HG02973 (cell line): Measurements from ENCODE around the gene KBTBD7.
A peak's percentile ranks its signal among the peaks of the same experiment; 100 is the strongest.

Experiments
- ATAC-seq: cut with Tn5 transposase; IDR thresholded peaks from one replicate; pipeline ENCODE4 v1.9.1; 2021; ENCODE audit warnings: moderate library complexity; ENCODE audit not compliant: unreplicated experiment

The KBTBD7 gene, protein sequence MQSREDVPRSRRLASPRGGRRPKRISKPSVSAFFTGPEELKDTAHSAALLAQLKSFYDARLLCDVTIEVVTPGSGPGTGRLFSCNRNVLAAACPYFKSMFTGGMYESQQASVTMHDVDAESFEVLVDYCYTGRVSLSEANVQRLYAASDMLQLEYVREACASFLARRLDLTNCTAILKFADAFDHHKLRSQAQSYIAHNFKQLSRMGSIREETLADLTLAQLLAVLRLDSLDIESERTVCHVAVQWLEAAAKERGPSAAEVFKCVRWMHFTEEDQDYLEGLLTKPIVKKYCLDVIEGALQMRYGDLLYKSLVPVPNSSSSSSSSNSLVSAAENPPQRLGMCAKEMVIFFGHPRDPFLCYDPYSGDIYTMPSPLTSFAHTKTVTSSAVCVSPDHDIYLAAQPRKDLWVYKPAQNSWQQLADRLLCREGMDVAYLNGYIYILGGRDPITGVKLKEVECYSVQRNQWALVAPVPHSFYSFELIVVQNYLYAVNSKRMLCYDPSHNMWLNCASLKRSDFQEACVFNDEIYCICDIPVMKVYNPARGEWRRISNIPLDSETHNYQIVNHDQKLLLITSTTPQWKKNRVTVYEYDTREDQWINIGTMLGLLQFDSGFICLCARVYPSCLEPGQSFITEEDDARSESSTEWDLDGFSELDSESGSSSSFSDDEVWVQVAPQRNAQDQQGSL

DNA sequence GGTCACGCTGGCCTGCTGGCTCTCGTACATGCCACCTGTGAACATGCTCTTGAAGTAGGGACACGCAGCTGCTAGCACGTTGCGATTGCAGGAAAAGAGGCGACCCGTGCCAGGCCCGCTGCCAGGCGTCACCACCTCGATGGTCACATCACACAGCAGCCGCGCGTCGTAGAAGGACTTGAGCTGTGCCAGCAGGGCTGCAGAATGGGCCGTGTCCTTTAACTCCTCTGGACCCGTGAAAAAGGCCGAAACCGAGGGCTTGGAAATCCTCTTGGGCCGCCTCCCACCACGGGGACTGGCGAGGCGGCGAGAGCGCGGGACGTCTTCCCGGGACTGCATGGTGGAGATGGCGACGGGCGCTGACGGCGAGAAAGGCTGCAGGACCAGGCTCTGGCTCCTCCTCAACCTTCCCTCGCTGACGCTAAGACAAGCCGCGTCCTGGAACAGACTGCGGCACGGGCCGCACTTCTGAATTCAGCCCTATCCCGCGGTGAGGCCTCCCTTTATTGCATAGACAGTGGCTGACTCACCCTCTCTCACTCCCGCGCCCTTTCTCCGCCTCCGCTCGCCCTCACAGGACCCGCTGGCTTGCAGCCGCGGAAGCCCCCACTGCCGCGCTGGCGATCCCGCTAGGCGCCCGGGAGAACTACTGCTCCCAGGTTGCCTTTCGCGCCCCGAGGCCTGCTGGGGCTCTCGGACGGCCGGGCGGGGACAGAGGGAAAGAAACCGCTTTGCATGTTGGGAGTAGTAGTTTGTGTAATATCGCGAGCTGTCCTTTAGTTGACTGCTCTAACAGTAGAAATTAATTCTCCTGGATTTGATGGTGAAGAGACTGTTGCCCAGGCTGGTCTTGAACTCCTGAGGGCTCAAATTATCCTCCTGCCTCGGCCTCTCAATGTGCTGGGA lies at the start of gene KBTBD7:
TSS of gene KBTBD7 (minus strand) at position 651 of the 906 bp plus-strand sequence. CDS start at position 339, 312 bp downstream.
- ATAC-seq = peak; percentile 93

DNA sequence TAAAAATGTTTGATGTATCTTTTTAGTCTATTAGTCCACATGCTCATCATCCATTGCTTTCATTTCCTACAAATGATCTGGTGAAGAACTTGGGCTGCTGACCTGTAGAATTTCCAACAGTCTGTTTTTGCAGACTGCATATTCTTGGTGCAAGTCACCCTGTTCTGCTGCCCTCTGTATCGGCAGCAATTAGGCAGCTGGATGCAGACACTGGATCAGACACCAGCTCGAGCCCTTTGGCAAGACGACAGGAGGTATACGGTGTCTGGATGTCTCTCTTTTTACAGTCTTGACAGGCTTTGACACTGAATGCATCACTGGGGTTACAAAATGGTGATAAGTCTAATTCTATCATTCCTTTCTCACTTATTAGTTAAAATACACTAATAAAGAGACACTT lies 47.3 kb upstream of the KBTBD7 start:
- ATAC-seq = no peak

DNA sequence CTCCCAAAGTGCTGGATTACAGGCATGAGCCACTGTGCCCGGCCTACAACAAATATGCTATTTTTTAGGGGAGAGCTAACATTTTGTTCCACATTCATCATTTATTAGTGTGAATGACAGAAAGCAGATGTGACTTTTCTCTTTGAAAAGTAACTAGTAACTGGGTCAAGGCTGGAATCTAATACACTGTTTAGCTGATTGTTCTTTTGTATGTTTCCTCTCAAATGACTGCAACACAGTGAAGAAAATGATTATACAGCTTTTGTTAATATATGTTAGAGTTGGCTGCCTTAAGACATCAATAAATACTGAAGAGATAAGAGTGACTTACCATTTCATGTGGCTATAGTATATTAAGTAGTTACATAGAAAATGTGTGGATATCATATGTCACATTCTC lies 42.0 kb upstream of the KBTBD7 start:
- ATAC-seq = no peak

DNA sequence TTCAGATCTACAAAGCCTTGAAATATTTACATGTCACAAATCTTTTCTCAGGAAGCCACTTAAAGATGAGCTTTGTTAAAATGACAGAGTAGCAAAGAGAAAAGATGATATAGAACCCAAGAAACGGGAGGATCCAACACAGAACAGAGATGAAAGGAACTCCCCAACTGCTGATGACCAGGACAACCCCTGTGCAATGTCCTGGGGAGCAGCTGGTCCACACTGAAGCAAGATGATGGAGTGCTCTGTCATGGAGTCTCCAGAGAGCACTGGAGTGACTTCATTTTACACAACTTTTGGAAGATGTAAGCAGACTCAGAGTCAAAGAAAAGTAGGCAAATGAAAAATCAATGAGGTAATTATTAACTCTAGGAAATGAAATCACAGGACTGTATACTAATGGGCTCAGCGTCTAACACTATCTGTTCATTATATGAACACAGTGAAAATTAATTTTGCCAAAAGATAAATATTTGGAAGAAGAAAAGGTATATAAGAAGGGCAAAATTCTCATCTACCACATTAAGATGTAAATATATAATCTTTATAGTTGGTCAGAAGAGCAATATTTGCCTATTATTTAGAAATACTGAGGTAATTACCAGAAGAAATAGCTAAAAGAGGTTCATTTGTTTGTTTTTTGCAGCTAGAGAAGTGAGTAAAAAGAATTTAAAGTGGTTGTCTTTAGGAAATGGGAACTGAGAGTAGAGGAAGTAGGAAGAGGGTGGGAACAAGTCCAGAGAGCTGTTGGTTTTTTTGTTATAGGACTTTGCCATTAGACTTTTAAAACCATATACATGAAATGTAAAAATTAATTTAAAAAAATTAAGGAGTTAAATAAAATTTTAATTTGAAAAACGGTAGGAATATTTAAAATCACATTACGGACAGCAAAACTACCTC lies 38.5 kb upstream of the KBTBD7 start:
- no peak for ATAC-seq

DNA sequence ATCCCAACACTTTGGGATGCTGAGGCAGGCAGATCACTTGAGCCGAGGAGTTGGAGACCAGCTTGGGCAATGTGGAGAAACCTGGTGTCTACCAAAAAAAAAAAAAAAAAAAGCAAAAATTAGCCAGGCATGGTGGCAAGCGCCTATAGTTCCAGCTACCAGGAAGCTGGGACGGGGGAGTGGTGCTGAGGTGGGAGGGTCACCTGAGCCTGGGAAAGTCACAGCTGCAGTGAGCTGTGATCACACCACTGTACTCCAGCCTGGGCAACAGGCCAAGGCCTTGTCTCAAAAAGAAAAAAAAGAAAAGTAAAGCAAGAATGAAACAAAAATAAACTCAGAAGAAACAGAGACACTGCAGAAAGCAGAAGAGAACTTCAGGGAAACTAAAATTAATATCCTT lies 37.4 kb upstream of the KBTBD7 start:
- no peak for ATAC-seq

DNA sequence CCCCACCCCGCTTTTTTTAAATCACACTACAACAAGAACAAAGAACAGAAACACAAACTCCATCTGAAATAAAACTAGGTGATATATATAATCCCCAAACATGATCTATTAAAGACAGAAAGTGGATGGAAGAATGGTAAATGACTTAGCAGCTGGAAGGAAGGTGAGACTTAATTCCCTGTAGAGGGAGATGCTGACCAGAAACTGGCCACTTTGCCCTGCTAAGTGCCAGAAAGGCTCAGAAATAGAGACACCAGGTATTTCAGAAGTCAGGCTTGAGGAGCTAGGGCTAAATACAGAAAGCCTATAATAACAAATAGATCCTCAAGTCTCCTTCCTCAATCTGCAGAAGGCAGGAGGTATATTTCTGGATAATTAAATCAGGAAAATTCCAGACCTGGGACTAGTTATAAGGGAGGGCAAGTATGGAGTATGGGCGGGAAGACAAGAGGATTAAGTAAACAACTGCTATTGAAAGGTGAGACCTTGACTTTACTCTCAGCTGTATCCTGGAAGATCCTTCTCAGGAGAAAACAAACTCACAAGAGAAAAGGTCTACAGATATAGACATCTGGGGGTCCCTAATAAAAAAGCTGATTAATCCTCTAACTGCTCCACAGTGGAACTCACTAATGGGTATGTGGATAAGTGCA lies 36.8 kb upstream of the KBTBD7 start:
- no peak for ATAC-seq

DNA sequence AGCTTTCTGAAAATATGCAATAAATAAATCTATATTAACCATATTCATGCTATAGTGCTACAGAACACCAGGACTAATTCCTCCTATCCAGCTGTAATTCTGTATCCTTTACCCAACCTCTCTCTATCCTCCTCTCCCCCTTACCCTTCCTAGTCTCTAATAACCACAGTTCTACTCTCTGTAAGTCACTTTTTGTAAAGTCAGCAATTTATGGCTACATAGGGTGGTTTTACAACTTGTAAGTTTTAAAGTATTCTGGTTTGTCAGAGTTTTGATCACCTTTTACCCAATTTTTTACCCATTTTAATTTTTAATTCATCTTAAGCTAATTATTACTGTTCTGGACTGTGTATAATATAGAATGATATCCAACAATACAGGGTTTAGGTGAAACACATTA lies 35.0 kb upstream of the KBTBD7 start:
- ATAC-seq = no peak

DNA sequence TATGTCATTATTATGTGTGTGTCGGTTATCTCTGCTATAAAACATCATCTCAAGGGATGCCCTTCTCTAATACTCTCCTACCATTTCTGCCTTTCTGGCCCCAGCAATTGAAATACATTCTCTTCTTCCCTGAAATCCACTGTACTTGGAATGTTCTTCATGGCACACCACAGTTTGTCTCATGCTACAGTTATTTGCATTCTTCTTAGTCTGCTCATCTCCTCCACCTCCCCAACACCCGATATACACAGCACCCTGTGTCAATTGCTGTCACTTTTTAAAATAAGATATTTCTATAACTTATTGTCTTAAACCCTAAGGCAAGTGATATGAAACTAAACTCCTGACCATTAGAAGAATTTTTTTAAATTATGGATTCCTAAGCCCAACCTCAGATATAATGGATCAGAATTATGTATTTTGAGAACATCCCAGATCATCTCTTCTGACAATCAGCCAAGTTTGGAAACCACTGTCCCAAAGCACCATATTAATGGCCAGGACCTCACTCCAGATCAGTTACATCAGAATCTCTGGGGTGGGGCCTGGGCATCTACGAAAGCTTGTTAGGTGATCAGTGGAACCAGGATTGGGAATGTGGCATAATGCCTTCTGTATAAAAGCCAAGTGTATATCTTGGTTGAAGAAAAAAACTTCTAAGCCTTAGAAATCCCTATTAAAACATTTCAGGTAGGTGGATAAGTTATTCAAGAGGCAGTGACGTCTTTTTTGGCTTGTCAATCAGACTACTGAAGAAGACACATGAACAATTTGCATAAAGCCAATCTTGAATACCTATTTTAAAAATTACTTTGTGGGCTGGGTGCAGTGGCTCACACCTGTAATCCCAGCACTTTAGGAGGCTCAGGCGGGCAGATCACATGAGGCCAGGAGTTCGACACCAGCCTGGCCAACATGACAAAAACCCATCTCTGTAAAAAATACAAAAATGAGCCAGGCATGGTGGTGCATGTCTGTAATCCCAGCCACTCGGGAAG lies 30.0 kb upstream of the KBTBD7 start:
- no peak for ATAC-seq

DNA sequence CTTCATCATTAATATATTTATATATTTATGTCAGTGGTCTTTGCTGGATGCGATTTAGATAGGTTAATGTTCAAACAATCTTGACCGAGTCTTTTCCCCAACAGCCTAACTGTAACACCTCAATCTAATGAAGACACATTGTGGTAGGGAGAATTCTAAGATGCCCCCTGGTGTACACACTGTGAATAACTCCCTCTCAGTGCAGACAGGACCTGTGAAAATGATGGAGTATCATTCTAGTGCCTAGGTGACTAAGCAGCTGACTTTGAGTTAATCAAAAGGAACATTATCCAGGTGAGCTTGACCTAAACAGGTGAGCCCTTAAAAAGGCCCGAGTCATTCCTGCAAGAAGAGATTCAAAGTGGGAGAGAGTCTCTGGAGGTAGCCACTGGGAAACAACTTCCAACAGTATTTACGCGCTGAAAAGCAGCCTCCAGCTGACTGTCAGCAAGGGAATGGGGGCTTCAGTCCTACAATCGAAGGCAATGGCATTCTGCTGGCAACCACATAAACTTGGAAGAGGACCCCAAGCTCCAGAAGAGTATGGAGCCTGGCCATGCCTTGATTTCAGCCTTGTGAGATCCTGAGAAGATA lies 28.0 kb upstream of the KBTBD7 start:
- ATAC-seq = peak; percentile 89

DNA sequence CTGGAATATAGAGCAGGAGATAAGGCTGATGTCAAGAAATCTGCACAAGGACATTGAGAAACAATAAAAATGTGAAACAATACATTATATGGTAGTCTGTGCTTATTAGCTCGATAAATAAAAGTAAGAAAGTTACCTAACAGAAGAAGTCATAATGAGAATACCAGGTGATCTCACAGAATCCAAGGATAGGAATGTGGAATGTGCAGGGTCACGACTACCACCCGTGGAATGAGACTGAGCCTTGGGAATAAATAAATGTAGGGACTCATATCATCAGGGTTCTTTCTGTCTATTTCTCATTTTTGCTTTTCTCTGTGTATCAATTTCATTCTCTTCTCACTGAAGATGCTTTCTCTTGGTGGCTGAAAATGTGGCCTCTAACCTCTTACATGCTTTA lies 26.0 kb upstream of the KBTBD7 start:
- no peak for ATAC-seq

DNA sequence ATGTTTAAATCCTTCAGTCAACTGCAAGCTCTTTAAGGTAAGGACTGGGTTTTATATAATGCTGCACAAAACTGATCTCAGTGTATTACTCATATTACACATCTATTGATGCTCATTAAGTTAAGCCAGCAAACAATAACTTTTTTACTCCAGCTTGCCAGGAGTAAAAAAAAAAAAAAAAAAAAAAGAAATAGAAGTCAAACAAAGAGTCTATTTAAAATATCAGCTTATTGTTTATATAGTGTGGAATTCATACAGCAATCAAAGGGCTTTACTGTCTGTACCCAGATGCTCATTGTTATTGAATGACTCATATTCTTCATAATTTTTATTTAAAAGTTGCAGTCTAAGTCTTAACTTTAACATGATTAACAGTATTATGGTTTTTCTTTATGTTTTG lies 21.8 kb upstream of the KBTBD7 start:
- ATAC-seq = no peak

DNA sequence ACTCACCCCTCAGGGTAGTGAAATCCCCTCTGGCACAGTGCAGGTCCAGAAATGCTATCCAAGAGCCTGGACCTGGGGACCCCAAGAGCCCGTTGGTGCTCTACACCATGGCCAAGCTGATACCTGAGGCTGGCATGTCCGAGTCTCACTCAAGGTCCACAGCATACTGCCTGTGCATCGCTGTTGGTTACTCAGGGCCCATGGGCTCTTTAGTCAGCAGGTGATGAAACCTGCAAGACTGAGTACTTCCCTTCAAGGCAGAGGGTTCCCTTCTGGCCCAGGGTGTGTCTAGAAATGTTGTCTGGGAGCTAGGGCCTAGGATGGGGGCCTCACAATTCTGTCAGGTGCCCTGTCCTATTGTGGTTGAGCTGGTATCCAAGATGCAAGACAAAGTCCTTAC lies 19.6 kb upstream of the KBTBD7 start:
- ATAC-seq = no peak

DNA sequence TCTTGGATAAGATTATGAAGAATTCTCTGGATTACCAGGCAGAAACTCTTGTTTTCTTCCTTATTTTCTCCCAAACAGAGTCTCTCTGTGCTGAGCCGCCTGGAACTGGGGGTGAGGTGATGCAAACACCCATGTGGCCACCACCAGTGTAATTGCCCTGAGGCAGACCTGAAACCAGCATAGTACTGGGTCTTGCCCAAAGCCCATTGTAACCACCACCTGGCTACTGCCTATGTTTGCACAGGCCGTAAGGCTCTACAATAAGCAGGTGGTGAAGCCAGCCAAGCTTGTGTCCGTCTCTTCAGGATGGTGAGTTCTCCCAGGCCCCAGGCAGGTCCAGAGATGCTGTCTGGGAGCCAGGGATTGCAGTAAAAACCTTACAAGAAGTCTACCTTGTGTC lies 18.9 kb upstream of the KBTBD7 start:
- no peak for ATAC-seq

DNA sequence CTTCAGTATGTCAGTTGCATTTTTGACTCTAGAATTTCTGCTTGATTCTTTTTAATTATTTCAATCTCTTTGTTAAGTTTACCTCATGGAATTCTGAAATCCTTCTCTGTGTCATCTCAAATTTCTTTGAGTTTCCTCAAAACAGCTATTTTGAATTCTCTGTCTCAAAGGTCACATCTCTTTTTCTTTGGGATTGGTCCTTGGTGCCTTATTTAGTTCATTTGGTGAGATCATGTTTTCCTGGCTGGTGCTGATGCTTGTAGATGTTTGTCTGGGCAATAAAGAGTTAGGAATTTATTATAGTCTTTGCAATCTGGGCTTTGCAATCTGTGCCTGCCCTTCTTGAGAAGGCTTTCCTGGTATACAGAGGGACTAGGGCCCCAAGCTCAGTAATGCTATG lies 18.5 kb upstream of the KBTBD7 start:
- no peak for ATAC-seq

DNA sequence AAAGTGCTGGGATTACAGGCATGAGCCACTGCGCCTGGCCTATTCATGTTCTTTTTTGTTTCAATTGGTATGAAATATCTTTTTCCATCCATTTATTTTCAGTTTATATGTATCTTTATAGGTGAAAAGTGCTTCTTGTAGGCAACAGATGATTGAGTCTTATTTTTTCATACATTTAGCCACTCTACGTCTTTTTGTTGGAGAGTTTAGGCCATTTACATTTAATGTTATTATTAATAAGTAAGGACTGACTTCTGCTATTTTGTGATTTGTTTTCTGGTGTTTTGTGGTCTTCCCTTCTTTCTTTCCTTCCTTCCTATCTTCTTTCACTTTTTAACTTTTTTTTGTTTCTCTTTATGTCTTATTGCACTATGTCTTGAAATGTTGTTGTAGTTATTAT lies 16.7 kb upstream of the KBTBD7 start:
- no peak for ATAC-seq

DNA sequence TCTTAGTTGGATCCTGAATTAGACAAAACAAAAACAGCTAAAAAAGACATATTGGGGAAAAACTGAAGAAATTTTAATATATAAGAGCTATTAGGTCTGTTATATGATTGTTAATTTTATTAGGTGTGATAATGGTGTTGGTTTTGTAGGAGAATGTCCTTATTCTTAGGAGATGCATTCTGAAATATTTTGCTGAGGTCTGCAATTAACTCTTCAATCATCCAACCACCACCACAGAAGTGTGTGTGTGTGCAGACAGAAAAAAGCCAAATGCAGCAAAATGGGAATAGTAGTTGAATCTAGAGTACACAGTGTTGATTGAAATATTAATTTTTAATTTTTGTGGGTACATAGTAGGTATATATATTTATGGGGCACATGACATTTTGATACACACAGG lies 12.1 kb upstream of the KBTBD7 start:
- ATAC-seq = no peak

DNA sequence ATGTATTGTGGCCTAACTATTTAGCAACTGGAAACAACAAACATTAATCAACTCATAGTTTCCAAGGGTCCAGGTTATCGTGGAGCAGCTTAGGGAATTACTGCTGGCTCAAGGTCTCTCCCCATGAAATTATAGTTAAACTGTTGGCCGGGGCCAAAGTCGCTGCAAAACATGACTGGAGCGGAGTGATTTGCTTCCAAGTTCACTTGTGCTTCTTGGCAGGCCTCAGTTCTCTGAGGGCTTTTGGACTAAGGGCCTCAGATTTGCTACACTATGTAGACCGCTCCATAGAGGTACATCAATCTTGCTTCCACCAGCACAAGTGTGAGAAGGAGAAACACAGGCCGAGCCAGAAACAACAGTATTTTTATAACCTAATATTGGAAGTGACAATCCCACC lies 9.4 kb upstream of the KBTBD7 start:
- no peak for ATAC-seq

DNA sequence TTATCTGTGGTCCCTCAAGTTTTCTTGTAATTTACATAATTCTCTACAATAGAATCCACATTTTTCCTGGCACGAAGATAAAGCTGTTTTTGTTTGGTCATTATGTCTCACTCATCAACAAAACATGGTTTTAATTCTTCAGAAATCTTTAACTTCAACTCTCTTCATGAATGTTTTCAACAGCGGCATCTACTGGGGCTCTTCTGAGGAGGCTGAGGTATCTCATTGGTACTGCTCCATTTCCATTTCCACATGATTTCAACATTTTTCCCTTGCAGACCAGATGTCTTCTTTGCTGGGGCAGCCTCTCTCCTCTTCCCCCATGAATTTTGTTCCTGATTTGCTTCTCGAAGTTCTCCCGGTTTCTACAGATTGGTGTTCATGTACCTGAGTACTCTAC lies 5.8 kb upstream of the KBTBD7 start:
- ATAC-seq = no peak
